ENCODE measurements around the gene MYO1D.

GRCh38 chr17:32833076-32833475 lies 43.8 kb downstream of the MYO1D start:
- TF ChIP-seq CTCF (conservative IDR thresholded peaks at IDR 0.05; ENCODE audit: low read length) (no peak), EZH2phosphoT487 (IDR thresholded peaks at IDR 0.05; ENCODE audit: borderline replicate concordance, low read depth, low read length) (no peak)
